Heart right ventricle (tissue), 16 donors: ENCODE measurements around the gene SSU72. TPM values are rescaled to one million over a fixed set of nuclear protein-coding genes. Genes with fewer than 3 reads are reported as not detected.

Experiments
- ATAC-seq, 8 donors: fragments of 200-7000 bp; cut with Tn5 transposase; one replicate each; pipeline ENCODE4 v1.9.1; 2020; ENCODE audit warnings: mild to moderate bottlenecking in 8 of 8, moderate library complexity in 8 of 8, moderate number of reproducible peaks in 1 of 8
- DNase-seq, 2 donors: peaks; one replicate each; pipeline ENCODE4 v3.0.0-alpha.2; 2020
- H3K27ac ChIP-seq, 10 donors: fragments of 200-600 bp; sonication (generic) in 2 of 10; one replicate each; pipeline versions ENCODE4 v1.5.0 to v1.8.0; 2020 to 2022; ENCODE audit warnings: mild to moderate bottlenecking in 3 of 10
- H3K27me3 ChIP-seq, 7 donors: fragments of 200-600 bp; one replicate each; pipeline ENCODE4 v1.8.0; 2021 to 2022; ENCODE audit warnings: mild to moderate bottlenecking in 2 of 7
- H3K36me3 ChIP-seq, 9 donors: fragments of 200-600 bp; sonication (generic) in 1 of 9; one replicate each; pipeline versions ENCODE4 v1.5.0 to v1.8.0; 2020 to 2022; ENCODE audit warnings: mild to moderate bottlenecking in 2 of 9
- H3K4me1 ChIP-seq, 9 donors: fragments of 200-600 bp; sonication (generic) in 1 of 9; one replicate each; pipeline versions ENCODE4 v1.5.0 to v1.8.0; 2020 to 2022; ENCODE audit warnings: mild to moderate bottlenecking in 4 of 9
- H3K4me3 ChIP-seq, 10 donors: fragments of 200-600 bp; sonication (generic) in 2 of 10; one replicate each; pipeline versions ENCODE4 v1.5.0 to v1.8.0; 2020 to 2022; ENCODE audit warnings: mild to moderate bottlenecking in 7 of 10, moderate library complexity in 2 of 10
- H3K9me3 ChIP-seq, 11 donors: fragments of 200-600 bp in 10 of 11; sonication (generic) in 2 of 11; one replicate each; pipeline versions ENCODE4 v1.5.0 to v1.8.0; 2013 to 2022; ENCODE audit warnings: mild to moderate bottlenecking in 2 of 11, control low read depth in 1 of 11, moderate library complexity in 1 of 11
- WGBS, 2 donors: extraction: QIAGEN DNeasy Blood & Tissue Kit; methylation state at CpG; one replicate each; pipeline ENCODE4 v1.1.7; 2013; ENCODE audit warnings: inconsistent platforms in 1 of 2; 5-methylcytosine and 5-hydroxymethylcytosine counted together
- intact Hi-C, 10 donors: fragments of 100-400 bp; cut with DNase I; formaldehyde crosslinking; loops; one replicate each; pipeline versions ENCODE4 v1.11.1 to v1.14.2; 2022
- polyA plus RNA-seq, 2 donors: library from polyadenylated mRNA; stranded (reverse); fragments of 200-250 nt; gene quantifications; one replicate each; pipeline ENCODE4 v1.2.3, GENCODE V29; 2013
- total RNA-seq, 10 donors: library from RNA; stranded (reverse); fragmentation: NEBNext Ultra II Directional in 3 of 10; extraction: Animal tissue kit (Norgen Biotek cat#: 25700) in 3 of 10; gene quantifications; one replicate each; pipeline versions ENCODE4 v1.2.1 to v1.2.4, GENCODE V29; 2021 to 2023
- TF ChIP-seq, protein P1 (sequence below), 9 donors: fragments of 200-600 bp; sonication (generic) in 2 of 9; IDR thresholded peaks; one replicate each; pipeline versions ENCODE4 v1.5.0 to v1.8.0; 2021 to 2022; ENCODE audit warnings: antibody characterized with exemption in 9 of 9, mild to moderate bottlenecking in 5 of 9, moderate library complexity in 1 of 9
- donor health status: Arrhythmogenic right ventricular cardiomyopathy.
- donor health status: ischemic (EF 13 %, LVEDD 7.1; RV severe dilation, severe dysfunction).
- donor health status: healthy with polysubstance abuse.
- donor health status: DM: no; HTN: yes; CAD: no.
- donor health status: DM: no; HTN: no; CAD: no.
- donor health status: ischemic (EF 25% LVEDD 6.9; RV normal size, moderate dysfunction).
- donor health status: ischemic (EF 25% LVEDD 5.7; RV mildly dilated, moderate dysfunction).
- donor health status: healthy.
- donor health status: DM: yes; HTN: yes; CAD: no.
- donor health status: Ischemic cardiomyopathy.
- donor health status: ischemic (EF 35%, LVEDD 5.7; RV mildly dilated, moderate dysfunction).
- donor health status: nonischemic (EF 11% LVEDD 7.7; RV severe dilation, severe dysfunction).
- donor health status: DM: yes; HTN: yes; CAD: no.
- donor health status: PGD.
- donor health status: ischemic (EF 29% LVEDD 5.4; RV normal size, mild dysfunction).
- donor health status: nonischemic (EF 23%, LVEDD 6.1; RV moderate dilation, normal function).

Gene SSU72
- total and polyA plus RNA-seq, 12 donors, result 73.8 to 138 (median 87.2) TPM

DNA sequence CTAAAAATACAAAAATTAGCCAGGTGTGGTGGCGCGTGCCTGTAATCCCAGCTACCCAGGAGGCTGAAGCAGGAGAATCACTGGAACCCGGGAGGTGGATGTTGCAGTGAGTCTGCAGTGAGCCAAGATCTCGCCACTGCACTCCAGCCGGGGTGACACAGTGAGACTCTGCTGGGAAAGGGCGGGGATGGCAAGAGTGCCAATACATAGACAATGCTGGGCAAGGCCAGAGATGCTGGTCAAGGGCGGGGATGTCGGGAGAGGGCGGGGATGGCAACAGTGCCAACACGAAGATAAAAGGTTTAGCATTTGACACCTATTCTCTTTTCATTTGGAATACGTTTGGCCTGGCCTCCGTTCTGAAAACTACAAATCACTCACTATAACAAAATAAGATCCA, 11.0 kb downstream of the SSU72 start:
- TF ChIP-seq, protein P1, sequence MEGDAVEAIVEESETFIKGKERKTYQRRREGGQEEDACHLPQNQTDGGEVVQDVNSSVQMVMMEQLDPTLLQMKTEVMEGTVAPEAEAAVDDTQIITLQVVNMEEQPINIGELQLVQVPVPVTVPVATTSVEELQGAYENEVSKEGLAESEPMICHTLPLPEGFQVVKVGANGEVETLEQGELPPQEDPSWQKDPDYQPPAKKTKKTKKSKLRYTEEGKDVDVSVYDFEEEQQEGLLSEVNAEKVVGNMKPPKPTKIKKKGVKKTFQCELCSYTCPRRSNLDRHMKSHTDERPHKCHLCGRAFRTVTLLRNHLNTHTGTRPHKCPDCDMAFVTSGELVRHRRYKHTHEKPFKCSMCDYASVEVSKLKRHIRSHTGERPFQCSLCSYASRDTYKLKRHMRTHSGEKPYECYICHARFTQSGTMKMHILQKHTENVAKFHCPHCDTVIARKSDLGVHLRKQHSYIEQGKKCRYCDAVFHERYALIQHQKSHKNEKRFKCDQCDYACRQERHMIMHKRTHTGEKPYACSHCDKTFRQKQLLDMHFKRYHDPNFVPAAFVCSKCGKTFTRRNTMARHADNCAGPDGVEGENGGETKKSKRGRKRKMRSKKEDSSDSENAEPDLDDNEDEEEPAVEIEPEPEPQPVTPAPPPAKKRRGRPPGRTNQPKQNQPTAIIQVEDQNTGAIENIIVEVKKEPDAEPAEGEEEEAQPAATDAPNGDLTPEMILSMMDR (IDR thresholded peaks at IDR 0.05), result no peak
- Histone ChIP-seq H3K27me3 (no peaks in the 10 kb centered on the region), H3K36me3 (peaks cover 0 to 77% (median 42%) of the 10 kb centered on the region in 9 donors), H3K4me3 (no peak overlapping the region), H3K4me1 (peaks cover 0 to 46% (median 37%) of the 10 kb centered on the region in 9 donors), H3K9me3 (no peaks in the 10 kb centered on the region), H3K27ac (no peak overlapping the region)
- ATAC-seq, result no peak
- no peak for DNase-seq
- WGBS, 2 donors, result 91 to 92% methylated on average over 12 of the region's 12 CpGs
- intact Hi-C loops, result no loop called here

DNA sequence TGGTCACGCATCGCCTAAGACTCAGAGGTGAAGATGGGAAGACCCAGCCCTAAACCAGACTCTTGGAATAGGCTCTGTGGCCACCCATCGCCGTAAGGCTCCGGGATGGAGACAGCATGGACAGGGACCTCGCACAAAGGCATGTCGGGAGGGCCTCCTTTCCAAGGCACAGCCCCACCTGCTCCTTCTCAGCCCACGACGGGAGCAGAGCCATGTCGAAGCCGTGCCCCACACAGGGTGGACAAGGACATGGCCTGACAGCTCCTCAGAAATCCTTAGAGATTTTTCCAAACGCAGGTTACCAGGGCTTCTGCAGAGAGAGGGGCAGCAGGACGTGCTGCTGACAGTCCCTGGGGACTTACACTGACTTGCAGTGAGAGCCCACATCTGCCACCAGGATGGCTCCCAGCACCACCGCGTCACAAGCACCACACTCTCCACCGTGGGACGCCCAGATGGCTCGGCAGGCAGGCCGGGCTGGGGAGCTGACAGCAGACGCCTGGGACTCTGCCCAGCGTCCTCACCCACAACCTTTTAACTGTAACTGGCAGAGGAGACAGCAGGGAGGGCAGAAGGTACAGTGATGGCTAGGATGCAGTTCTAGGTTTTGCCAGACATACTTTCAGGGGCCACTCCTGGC, 12.0 kb downstream of the SSU72 start:
- peak overlapping the region in 2 of 10 donors; percentile 36 to 40 for H3K27ac ChIP-seq
- peaks cover 0 to 36% (median 27%) of the 10 kb centered on the region in 9 donors for H3K4me1 ChIP-seq
- TF ChIP-seq, protein P1 (IDR thresholded peaks at IDR 0.05), result no peak
- 81 to 86% methylated on average over 21 of the region's 21 CpGs for WGBS, 2 donors
- no peaks in the 10 kb centered on the region for H3K27me3 ChIP-seq
- H3K4me3 ChIP-seq, result no peak overlapping the region
- H3K9me3 ChIP-seq, result no peaks in the 10 kb centered on the region
- ATAC-seq (peak in 7 of 8 donors; percentile 13 to 90 (median 61)), DNase-seq (no peak)
- intact Hi-C loops, result no loop called here
- peaks cover 0 to 77% (median 42%) of the 10 kb centered on the region in 9 donors for H3K36me3 ChIP-seq

DNA sequence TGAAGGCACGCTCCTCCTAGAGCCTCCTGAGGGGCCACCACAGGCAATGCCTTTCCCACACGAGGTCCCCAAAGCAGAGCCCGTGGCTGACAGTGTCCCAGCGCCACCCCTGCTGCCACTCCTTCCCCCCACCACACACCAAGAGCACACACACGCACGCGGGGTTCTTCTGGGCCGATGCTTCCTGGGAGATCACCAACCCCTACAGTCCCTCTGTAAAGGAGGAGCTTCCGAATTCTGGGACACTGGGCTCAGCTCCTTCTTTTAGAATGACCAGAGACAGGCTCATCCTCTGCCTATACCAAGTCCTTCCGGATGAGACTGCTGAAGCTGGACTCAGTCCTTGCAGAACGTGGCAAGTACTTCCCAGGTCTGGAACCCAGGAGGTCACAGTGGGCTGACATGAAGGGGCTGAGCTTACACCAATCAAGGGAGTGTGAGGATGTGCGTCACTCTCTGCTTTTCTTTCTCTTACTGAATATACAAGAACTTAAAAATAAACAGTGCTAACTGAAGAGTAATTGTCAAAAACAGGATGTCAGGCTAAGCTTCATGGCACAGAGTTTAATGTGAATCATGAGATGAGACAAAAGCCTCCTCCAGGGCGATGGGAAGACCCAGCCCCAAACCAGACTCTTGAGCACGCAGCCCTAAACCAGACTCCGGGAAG, 12.7 kb downstream of the SSU72 start:
- H3K36me3 ChIP-seq, result peaks cover 0 to 76% (median 42%) of the 10 kb centered on the region in 9 donors
- TF ChIP-seq, protein P1 (IDR thresholded peaks at IDR 0.05), result no peak
- H3K9me3 ChIP-seq, result no peaks in the 10 kb centered on the region
- no peak overlapping the region for H3K27ac ChIP-seq
- peaks cover 0 to 29% (median 20%) of the 10 kb centered on the region in 9 donors for H3K4me1 ChIP-seq
- intact Hi-C loops, result no loop called here
- DNase-seq (no peak), ATAC-seq (peak in 1 of 8 donors; percentile 19)
- no peaks in the 10 kb centered on the region for H3K27me3 ChIP-seq
- 93% methylated on average over 15 of the region's 15 CpGs for WGBS, 2 donors
- H3K4me3 ChIP-seq, result no peak overlapping the region

DNA sequence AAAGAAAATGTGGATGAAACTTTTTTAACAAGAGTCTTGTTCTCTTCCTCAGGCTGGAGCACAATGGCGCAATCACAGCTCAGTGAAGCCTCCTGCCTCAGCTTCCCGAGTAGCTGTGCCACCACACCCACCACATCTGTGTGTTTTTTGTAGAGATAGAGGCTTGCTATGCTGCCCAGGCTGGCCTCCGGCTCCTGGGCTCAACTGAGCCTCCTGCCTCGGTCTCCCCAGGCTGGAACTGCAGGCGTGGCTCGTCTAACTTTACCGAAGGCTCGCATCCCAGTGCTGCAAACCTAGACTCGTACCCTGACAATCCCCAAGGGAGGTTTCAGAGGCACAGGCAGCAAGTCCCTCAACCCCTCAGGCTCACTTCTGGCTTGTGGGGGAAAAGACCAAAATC, 14.5 kb downstream of the SSU72 start:
- H3K36me3 ChIP-seq, result peaks cover 0 to 64% (median 33%) of the 10 kb centered on the region in 9 donors
- peaks cover 0 to 23% (median 15%) of the 10 kb centered on the region in 9 donors for H3K4me1 ChIP-seq
- no peak for ATAC-seq
- DNase-seq, result no peak
- WGBS, 2 donors, result 91 to 95% methylated on average over 9 of the region's 9 CpGs
- no peak overlapping the region for H3K4me3 ChIP-seq
- no peak overlapping the region for H3K27ac ChIP-seq
- H3K27me3 ChIP-seq, result no peaks in the 10 kb centered on the region
- TF ChIP-seq, protein P1 (IDR thresholded peaks at IDR 0.05), result no peak
- no peaks in the 10 kb centered on the region for H3K9me3 ChIP-seq
- intact Hi-C loops, result no loop called here
